ENCODE measurements around the gene DCP2.

DCP2 gene

DNA sequence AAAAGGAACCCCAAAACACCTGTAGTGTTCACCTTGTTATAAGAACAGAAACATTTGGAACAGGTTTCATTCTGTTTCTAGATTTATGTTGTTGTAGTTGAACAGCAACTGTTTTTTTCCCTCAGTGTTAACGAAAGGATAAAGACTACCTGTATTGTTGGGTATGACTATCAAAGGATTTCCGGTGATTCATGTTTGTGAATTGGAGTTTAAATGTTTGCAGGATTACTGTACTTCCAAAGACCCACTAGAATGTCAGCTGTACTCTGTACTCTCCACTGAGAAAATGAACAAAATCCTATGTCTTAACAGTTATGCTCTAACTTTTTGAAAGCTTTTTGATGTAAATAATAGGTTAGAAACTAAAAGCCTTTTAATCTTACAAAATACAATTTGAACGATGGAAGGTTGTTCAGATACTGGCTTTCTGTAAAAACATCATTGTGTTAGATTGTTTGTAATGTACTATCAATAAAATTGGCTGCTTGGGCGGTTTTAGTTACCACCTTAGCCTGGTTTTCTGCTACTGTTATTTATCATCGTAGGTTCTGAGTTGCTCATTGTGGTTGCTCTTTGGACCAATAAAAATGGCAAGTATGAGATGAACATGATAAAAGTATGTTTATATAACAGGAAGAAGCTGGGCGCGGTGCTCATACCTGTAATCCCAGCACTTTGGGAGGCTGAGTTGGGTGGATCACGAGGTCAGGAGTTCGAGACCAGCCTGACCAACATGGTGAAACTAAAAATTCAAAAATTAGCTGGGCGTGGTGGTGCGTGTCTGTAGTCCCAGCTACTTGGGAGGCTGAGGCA lies 44.1 kb downstream of the DCP2 start:
- Histone ChIP-seq H3K36me3 (replicated peaks) (no peaks in the 10 kb centered on the region), H3K27me3 (replicated peaks) (no peaks in the 10 kb centered on the region), H3K4me3 (ENCODE audit: low read depth, low read length) (no peak overlapping the region), H3K27ac (peak overlapping the region; percentile 86)
- peak; percentile 30 for DNase-seq
- in situ Hi-C loops (cut with HindIII; ENCODE audit: low pct_ligation_motif_present, low sequenced_read_pairs) = no loop called here
- TF ChIP-seq, protein P1, sequence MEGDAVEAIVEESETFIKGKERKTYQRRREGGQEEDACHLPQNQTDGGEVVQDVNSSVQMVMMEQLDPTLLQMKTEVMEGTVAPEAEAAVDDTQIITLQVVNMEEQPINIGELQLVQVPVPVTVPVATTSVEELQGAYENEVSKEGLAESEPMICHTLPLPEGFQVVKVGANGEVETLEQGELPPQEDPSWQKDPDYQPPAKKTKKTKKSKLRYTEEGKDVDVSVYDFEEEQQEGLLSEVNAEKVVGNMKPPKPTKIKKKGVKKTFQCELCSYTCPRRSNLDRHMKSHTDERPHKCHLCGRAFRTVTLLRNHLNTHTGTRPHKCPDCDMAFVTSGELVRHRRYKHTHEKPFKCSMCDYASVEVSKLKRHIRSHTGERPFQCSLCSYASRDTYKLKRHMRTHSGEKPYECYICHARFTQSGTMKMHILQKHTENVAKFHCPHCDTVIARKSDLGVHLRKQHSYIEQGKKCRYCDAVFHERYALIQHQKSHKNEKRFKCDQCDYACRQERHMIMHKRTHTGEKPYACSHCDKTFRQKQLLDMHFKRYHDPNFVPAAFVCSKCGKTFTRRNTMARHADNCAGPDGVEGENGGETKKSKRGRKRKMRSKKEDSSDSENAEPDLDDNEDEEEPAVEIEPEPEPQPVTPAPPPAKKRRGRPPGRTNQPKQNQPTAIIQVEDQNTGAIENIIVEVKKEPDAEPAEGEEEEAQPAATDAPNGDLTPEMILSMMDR (IDR thresholded peaks at IDR 0.05; ENCODE audit: low read depth, low read length, missing control alignments) = no peak

GRCh38 chr5:113022661-113023060 lies 46.1 kb downstream of the DCP2 start:
- in situ Hi-C loops (cut with HindIII; ENCODE audit: low pct_ligation_motif_present, low sequenced_read_pairs) = no loop called here
- no peak overlapping the region for H3K4me3 ChIP-seq (ENCODE audit: low read depth, low read length)
- TF ChIP-seq, protein P1 (IDR thresholded peaks at IDR 0.05; ENCODE audit: low read depth, low read length, missing control alignments) = no peak
- H3K27me3 ChIP-seq (replicated peaks) = no peaks in the 10 kb centered on the region
- no peak for DNase-seq
- H3K36me3 ChIP-seq (replicated peaks) = peaks cover 14% of the 10 kb centered on the region
- H3K27ac ChIP-seq = peak overlapping the region; percentile 6

GRCh38 chr5:113024076-113024697 lies 47.6 kb downstream of the DCP2 start:
- in situ Hi-C loops (cut with HindIII; ENCODE audit: low pct_ligation_motif_present, low sequenced_read_pairs) = no loop called here
- Histone ChIP-seq H3K4me3 (ENCODE audit: low read depth, low read length) (no peak overlapping the region), H3K27ac (no peak overlapping the region), H3K27me3 (replicated peaks) (no peaks in the 10 kb centered on the region), H3K36me3 (replicated peaks) (peaks cover 18% of the 10 kb centered on the region)
- TF ChIP-seq, protein P1 (IDR thresholded peaks at IDR 0.05; ENCODE audit: low read depth, low read length, missing control alignments) = no peak
- no peak for DNase-seq

DNA sequence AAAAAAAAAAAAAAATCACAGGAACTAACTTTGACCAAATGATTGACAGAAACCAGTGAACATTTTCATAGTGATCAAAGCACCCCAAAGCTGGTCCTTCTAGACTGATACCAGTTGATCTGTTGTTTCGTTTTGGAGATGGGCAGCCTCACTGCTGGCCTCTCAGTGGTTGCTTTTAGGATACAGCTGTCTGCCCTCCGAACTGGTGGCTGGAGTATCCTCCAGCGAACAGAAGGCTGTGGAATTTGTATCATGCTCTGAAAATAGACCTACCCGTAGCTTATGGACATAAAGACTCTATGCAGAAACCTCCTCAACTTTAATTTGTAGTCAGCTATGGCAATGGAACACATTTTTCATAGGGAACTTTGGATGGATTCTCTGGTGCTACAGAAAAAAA lies 49.0 kb downstream of the DCP2 start:
- Histone ChIP-seq H3K36me3 (replicated peaks) (peaks cover 18% of the 10 kb centered on the region), H3K27ac (no peak overlapping the region), H3K27me3 (replicated peaks) (no peaks in the 10 kb centered on the region), H3K4me3 (ENCODE audit: low read depth, low read length) (no peak overlapping the region)
- TF ChIP-seq, protein P1 (IDR thresholded peaks at IDR 0.05; ENCODE audit: low read depth, low read length, missing control alignments) = no peak
- no peak for DNase-seq
- in situ Hi-C loops (cut with HindIII; ENCODE audit: low pct_ligation_motif_present, low sequenced_read_pairs) = no loop called here

DNA sequence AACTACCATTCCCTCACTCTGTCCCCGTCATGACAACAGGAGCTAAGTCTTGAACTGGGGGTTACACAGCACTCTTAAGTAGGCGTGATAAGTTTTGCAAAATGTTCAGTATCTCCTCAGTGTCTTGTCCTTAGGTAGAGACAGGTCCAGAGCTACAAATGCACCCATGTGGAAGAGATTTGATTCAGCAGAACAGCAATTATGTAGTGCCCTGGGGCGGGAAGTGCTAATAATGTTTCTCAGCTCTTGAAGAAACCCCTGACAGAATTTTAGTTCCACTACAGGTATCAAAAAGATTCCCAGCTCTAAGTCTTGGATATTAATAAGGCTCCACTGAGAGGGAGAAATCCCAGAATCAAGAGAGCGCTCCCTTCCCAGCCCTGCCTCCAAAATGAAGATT lies 49.6 kb downstream of the DCP2 start:
- TF ChIP-seq, protein P1 (IDR thresholded peaks at IDR 0.05; ENCODE audit: low read depth, low read length, missing control alignments) = no peak
- no peak for DNase-seq
- Histone ChIP-seq H3K27me3 (replicated peaks) (no peaks in the 10 kb centered on the region), H3K4me3 (ENCODE audit: low read depth, low read length) (no peak overlapping the region), H3K27ac (no peak overlapping the region), H3K36me3 (replicated peaks) (peaks cover 18% of the 10 kb centered on the region)
- in situ Hi-C loops (cut with HindIII; ENCODE audit: low pct_ligation_motif_present, low sequenced_read_pairs) = no loop called here
